Dendritic cell treated with granulocyte-macrophage colony-stimulating factor and Interleukin-4, amounts not matched to agents 40 ng/mL and 50 ng/mL, for 4 days (primary cell): ENCODE data around the gene RPGRIP1L.

Source experiments
- H3K27ac Mint-ChIP-seq: one replicate; pipeline ENCODE4 v1.8.0; 2022; ENCODE audit warnings: mild to moderate bottlenecking, mixed read lengths
- H3K27me3 Mint-ChIP-seq: one replicate; pipeline ENCODE4 v1.8.0; 2022; ENCODE audit warnings: mild to moderate bottlenecking, mixed read lengths
- H3K36me3 Mint-ChIP-seq: one replicate; pipeline ENCODE4 v1.8.0; 2022; ENCODE audit warnings: low read depth, mixed read lengths
- H3K4me1 Mint-ChIP-seq: one replicate; pipeline ENCODE4 v1.8.0; 2022; ENCODE audit warnings: low read depth, mixed read lengths
- H3K4me3 Mint-ChIP-seq: one replicate; pipeline ENCODE4 v1.8.0; 2022; ENCODE audit warnings: mild to moderate bottlenecking, moderate library complexity, mixed read lengths
- H3K9me3 Mint-ChIP-seq: one replicate; pipeline ENCODE4 v1.8.0; 2022; ENCODE audit warnings: mixed read lengths
- intact Hi-C: fragments of 100-400 bp; cut with micrococcal nuclease; formaldehyde crosslinking; loops from one replicate; pipeline ENCODE4 v1.15.0; 2022

The RPGRIP1L gene

GRCh38 chr16:53703590-53704444, at the start of gene RPGRIP1L, which contains the start of gene FTO:
Gene RPGRIP1L (minus strand): TSS chr16:53703859. CDS start chr16:53700723, 3,136 bp downstream.
Gene FTO (plus strand): TSS chr16:53704156.
- H3K36me3 Mint-ChIP-seq: peaks cover 7% of the 10 kb centered on the region
- peak within 1 kb of the TSS; percentile 88 for H3K4me3 Mint-ChIP-seq
- no peaks in the 10 kb centered on the region for H3K9me3 Mint-ChIP-seq
- H3K4me1 Mint-ChIP-seq: peaks cover 31% of the 10 kb centered on the region
- peak within 1 kb of the TSS; percentile 83 for H3K27ac Mint-ChIP-seq
- H3K27me3 Mint-ChIP-seq: no peaks in the 10 kb centered on the region
- intact Hi-C loops: loop anchor here (2.0 to 10.0 kb wide), 2 partner anchors 269 to 1225 kb away; partner anchors contain the start of gene RBL2

- H3K4me1 Mint-ChIP-seq: peaks cover 8% of the 10 kb centered on the region
- H3K36me3 Mint-ChIP-seq: no peaks in the 10 kb centered on the region
- H3K4me3 Mint-ChIP-seq: no peak overlapping the region
- peaks cover 4% of the 10 kb centered on the region for H3K9me3 Mint-ChIP-seq
- no peaks in the 10 kb centered on the region for H3K27me3 Mint-ChIP-seq
- no peak overlapping the region for H3K27ac Mint-ChIP-seq
- intact Hi-C loops: no loop called here
These were observed 49.8 kb upstream of the RPGRIP1L start for GRCh38 chr16:53753431-53753830.

GRCh38 chr16:53752560-53752959, 48.9 kb upstream of the RPGRIP1L start:
- Mint-ChIP-seq H3K27ac (no peak overlapping the region), H3K36me3 (no peaks in the 10 kb centered on the region), H3K9me3 (no peaks in the 10 kb centered on the region), H3K27me3 (no peaks in the 10 kb centered on the region), H3K4me3 (no peak overlapping the region), H3K4me1 (peaks cover 8% of the 10 kb centered on the region)
- intact Hi-C loops: no loop called here

- Mint-ChIP-seq H3K27me3 (no peaks in the 10 kb centered on the region), H3K27ac (no peak overlapping the region)
- intact Hi-C loops: no loop called here
These were observed 42.2 kb upstream of the RPGRIP1L start for GRCh38 chr16:53745753-53746266.

GRCh38 chr16:53745086-53745485, 41.4 kb upstream of the RPGRIP1L start:
- Mint-ChIP-seq H3K4me1 (peaks cover 23% of the 10 kb centered on the region), H3K4me3 (no peak overlapping the region), H3K36me3 (no peaks in the 10 kb centered on the region), H3K27ac (no peak overlapping the region), H3K27me3 (no peaks in the 10 kb centered on the region), H3K9me3 (no peaks in the 10 kb centered on the region)
- intact Hi-C loops: no loop called here

More at GRCh38 chr16:53745753-53746266, 42.2 kb upstream of the RPGRIP1L start:
- peaks cover 23% of the 10 kb centered on the region for H3K4me1 Mint-ChIP-seq
- H3K4me3 Mint-ChIP-seq: no peak overlapping the region
- no peaks in the 10 kb centered on the region for H3K36me3 Mint-ChIP-seq
- no peaks in the 10 kb centered on the region for H3K9me3 Mint-ChIP-seq

GRCh38 chr16:53744449-53744848, 40.8 kb upstream of the RPGRIP1L start:
- Mint-ChIP-seq H3K4me1 (peaks cover 23% of the 10 kb centered on the region), H3K4me3 (no peak overlapping the region), H3K36me3 (no peaks in the 10 kb centered on the region), H3K27ac (no peak overlapping the region), H3K27me3 (no peaks in the 10 kb centered on the region), H3K9me3 (no peaks in the 10 kb centered on the region)
- intact Hi-C loops: no loop called here

GRCh38 chr16:53743149-53743566, 39.5 kb upstream of the RPGRIP1L start:
- Mint-ChIP-seq H3K4me1 (peaks cover 23% of the 10 kb centered on the region), H3K27me3 (no peaks in the 10 kb centered on the region), H3K4me3 (no peak overlapping the region), H3K9me3 (no peaks in the 10 kb centered on the region), H3K36me3 (no peaks in the 10 kb centered on the region), H3K27ac (no peak overlapping the region)
- intact Hi-C loops: no loop called here

GRCh38 chr16:53741546-53741945, 37.9 kb upstream of the RPGRIP1L start:
- H3K27ac Mint-ChIP-seq: no peak overlapping the region
- no peaks in the 10 kb centered on the region for H3K27me3 Mint-ChIP-seq
- no peaks in the 10 kb centered on the region for H3K36me3 Mint-ChIP-seq
- peaks cover 13% of the 10 kb centered on the region for H3K4me1 Mint-ChIP-seq
- H3K4me3 Mint-ChIP-seq: no peak overlapping the region
- H3K9me3 Mint-ChIP-seq: no peaks in the 10 kb centered on the region
- intact Hi-C loops: no loop called here

GRCh38 chr16:53740933-53741531, 37.4 kb upstream of the RPGRIP1L start:
- no peak overlapping the region for H3K4me3 Mint-ChIP-seq
- H3K36me3 Mint-ChIP-seq: no peaks in the 10 kb centered on the region
- H3K9me3 Mint-ChIP-seq: no peaks in the 10 kb centered on the region
- H3K4me1 Mint-ChIP-seq: peaks cover 17% of the 10 kb centered on the region
- intact Hi-C loops: no loop called here
- H3K27me3 Mint-ChIP-seq: no peaks in the 10 kb centered on the region
- no peak overlapping the region for H3K27ac Mint-ChIP-seq

GRCh38 chr16:53740476-53740875, 36.8 kb upstream of the RPGRIP1L start:
- intact Hi-C loops: no loop called here
- Mint-ChIP-seq H3K36me3 (no peaks in the 10 kb centered on the region), H3K4me3 (no peak overlapping the region), H3K4me1 (peaks cover 17% of the 10 kb centered on the region), H3K27me3 (no peaks in the 10 kb centered on the region), H3K9me3 (no peaks in the 10 kb centered on the region), H3K27ac (no peak overlapping the region)

- no peak overlapping the region for H3K4me3 Mint-ChIP-seq
- no peaks in the 10 kb centered on the region for H3K36me3 Mint-ChIP-seq
- H3K9me3 Mint-ChIP-seq: no peaks in the 10 kb centered on the region
- H3K4me1 Mint-ChIP-seq: peaks cover 6% of the 10 kb centered on the region
- intact Hi-C loops: no loop called here
- H3K27me3 Mint-ChIP-seq: no peaks in the 10 kb centered on the region
- no peak overlapping the region for H3K27ac Mint-ChIP-seq
These were observed 33.9 kb upstream of the RPGRIP1L start for GRCh38 chr16:53737552-53737951.

GRCh38 chr16:53736297-53736696, 32.6 kb upstream of the RPGRIP1L start:
- intact Hi-C loops: no loop called here
- no peaks in the 10 kb centered on the region for H3K27me3 Mint-ChIP-seq
- no peaks in the 10 kb centered on the region for H3K36me3 Mint-ChIP-seq
- peaks cover 6% of the 10 kb centered on the region for H3K4me1 Mint-ChIP-seq
- no peak overlapping the region for H3K4me3 Mint-ChIP-seq
- no peaks in the 10 kb centered on the region for H3K9me3 Mint-ChIP-seq
- H3K27ac Mint-ChIP-seq: no peak overlapping the region

- Mint-ChIP-seq H3K36me3 (no peaks in the 10 kb centered on the region), H3K4me3 (no peak overlapping the region), H3K9me3 (no peaks in the 10 kb centered on the region), H3K27me3 (no peaks in the 10 kb centered on the region), H3K27ac (no peak overlapping the region), H3K4me1 (peaks cover 6% of the 10 kb centered on the region)
- intact Hi-C loops: no loop called here
These were observed 31.2 kb upstream of the RPGRIP1L start for GRCh38 chr16:53734908-53735307.

GRCh38 chr16:53732296-53732929, 28.8 kb upstream of the RPGRIP1L start:
- Mint-ChIP-seq H3K4me3 (no peak overlapping the region), H3K27ac (no peak overlapping the region), H3K27me3 (no peaks in the 10 kb centered on the region), H3K4me1 (peaks cover 23% of the 10 kb centered on the region), H3K9me3 (no peaks in the 10 kb centered on the region), H3K36me3 (no peaks in the 10 kb centered on the region)
- intact Hi-C loops: no loop called here
